GM08714 (cell line): ENCODE measurements around the gene SLC6A5.

Experiments
- H3K4me3 ChIP-seq: fragments of 200-500 bp; sonication (Bioruptor generic); 2 replicates; pipeline ENCODE4 v1.5.1; 2014; ENCODE audit warnings: mild to moderate bottlenecking, low read length, inconsistent platforms
- ZNF274 ChIP-seq: IDR thresholded peaks from 2 replicates; pipeline ENCODE4 v1.6.1; 2012; ENCODE audit warnings: mild to moderate bottlenecking, low read depth, low read length

Gene SLC6A5

GRCh38 chr11:20589796-20590195 is 9.6 kb upstream of the SLC6A5 start:
- no peak overlapping the region for H3K4me3 ChIP-seq
- TF ChIP-seq ZNF274 = no peak

DNA sequence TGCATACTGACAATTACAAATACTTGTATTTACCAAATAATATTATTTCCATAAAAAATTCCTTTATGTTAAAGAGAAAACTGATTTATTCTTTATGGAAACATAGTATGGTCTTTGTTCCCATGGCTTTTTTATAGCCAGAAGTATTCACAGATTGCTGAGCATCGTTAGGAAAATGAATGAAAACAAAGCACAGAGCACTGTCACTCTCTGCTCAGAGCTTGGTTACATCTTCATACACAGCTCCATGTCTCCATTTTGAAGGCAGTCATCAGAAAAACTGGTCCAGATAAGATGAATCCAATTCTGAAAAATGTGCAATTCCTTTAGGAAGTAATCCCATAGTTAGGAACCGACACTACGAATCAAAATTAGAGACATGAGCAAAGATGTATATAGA is 9.0 kb upstream of the SLC6A5 start:
- no peak overlapping the region for H3K4me3 ChIP-seq
- no peak for TF ChIP-seq ZNF274

- TF ChIP-seq ZNF274 = no peak
- no peak overlapping the region for H3K4me3 ChIP-seq
Observed at GRCh38 chr11:20592741-20593140, 6.7 kb upstream of the SLC6A5 start.

- TF ChIP-seq ZNF274 = no peak
- H3K4me3 ChIP-seq = no peak overlapping the region
Observed at GRCh38 chr11:20594274-20595061, 4.9 kb upstream of the SLC6A5 start.

DNA sequence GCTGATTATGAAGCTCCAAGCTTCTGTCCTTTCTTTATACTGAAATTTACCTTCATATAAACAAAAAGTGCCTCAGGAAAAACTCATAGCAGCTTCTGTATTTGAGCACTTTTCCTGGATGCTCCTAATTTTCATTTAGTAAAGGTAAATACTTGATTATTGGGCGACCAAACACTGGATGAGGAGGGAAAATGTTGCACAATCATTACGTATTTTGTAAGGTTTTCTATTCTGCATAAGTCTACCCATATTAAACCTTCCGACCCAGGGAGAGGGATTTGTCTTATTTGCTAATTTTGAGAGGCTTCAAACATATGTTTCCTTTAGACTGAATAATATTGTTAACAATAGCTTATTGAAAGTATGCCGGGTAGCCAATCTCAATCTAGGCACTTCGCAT is 4.3 kb upstream of the SLC6A5 start:
- no peak overlapping the region for H3K4me3 ChIP-seq
- TF ChIP-seq ZNF274 = no peak

- no peak for TF ChIP-seq ZNF274
- no peak overlapping the region for H3K4me3 ChIP-seq
Observed at GRCh38 chr11:20596205-20597153, 2.9 kb upstream of the SLC6A5 start.

GRCh38 chr11:20597154-20597679 is 2.2 kb upstream of the SLC6A5 start:
- TF ChIP-seq ZNF274 = no peak
- no peak overlapping the region for H3K4me3 ChIP-seq

- no peak overlapping the region for H3K4me3 ChIP-seq
- no peak for TF ChIP-seq ZNF274
Observed at GRCh38 chr11:20597680-20598484, 1.5 kb upstream of the SLC6A5 start.

- no peak overlapping the region for H3K4me3 ChIP-seq
Observed at GRCh38 chr11:20598492-20598891, 916 bp upstream of the SLC6A5 start.

DNA sequence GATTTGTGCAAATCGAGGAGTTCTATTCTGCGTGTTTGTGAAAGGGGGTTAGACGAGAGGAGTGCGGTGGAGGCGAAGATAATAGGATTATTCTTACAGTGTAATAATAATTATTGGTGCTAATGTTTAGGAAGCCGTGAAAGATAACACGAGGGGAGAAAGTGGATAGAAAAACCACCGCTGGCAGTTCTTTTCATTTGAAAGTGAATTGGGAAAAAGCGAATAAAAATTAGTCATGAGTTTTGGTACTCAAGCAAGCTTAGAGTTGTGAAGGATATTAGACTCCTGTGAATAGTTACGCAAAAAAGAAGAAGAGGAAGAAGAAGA is 575 bp downstream of the SLC6A5 start:
- no peak overlapping the region for H3K4me3 ChIP-seq
- no peak for TF ChIP-seq ZNF274

More at GRCh38 chr11:20598492-20598891, 916 bp upstream of the SLC6A5 start:
- no peak for TF ChIP-seq ZNF274

GRCh38 chr11:20600551-20600950 is 1.1 kb downstream of the SLC6A5 start:
- H3K4me3 ChIP-seq = no peak overlapping the region
- TF ChIP-seq ZNF274 = no peak

GRCh38 chr11:20601221-20601914 is 2.0 kb downstream of the SLC6A5 start:
- no peak for TF ChIP-seq ZNF274
- no peak overlapping the region for H3K4me3 ChIP-seq

- no peak overlapping the region for H3K4me3 ChIP-seq
- no peak for TF ChIP-seq ZNF274
Observed at GRCh38 chr11:20604295-20604803, 4.9 kb downstream of the SLC6A5 start.
